ENCODE results near the gene ZBTB34.

The ZBTB34 gene

DNA sequence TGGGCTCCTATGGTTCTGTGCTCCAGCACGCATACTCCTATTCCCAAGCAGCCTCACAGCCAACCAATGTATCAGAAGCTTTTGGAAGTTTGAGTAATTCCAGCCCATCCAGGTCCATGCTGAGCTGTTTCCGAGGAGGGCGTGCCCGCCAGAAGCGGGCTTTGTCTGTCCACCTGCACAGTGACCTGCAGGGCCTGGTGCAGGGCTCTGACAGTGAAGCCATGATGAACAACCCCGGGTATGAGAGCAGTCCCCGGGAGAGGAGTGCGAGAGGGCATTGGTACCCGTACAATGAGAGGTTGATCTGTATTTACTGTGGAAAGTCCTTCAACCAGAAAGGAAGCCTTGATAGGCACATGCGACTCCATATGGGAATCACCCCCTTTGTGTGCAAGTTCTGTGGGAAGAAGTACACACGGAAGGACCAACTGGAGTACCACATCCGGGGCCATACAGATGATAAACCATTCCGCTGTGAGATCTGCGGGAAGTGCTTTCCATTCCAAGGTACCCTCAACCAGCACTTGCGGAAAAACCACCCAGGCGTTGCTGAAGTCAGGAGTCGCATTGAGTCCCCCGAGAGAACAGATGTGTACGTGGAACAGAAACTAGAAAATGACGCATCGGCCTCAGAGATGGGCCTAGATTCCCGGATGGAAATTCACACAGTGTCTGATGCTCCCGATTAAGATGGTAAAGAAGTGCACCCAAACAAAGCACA is 19.9 kb downstream of the ZBTB34 start:
- no peak for DNase-seq

DNA sequence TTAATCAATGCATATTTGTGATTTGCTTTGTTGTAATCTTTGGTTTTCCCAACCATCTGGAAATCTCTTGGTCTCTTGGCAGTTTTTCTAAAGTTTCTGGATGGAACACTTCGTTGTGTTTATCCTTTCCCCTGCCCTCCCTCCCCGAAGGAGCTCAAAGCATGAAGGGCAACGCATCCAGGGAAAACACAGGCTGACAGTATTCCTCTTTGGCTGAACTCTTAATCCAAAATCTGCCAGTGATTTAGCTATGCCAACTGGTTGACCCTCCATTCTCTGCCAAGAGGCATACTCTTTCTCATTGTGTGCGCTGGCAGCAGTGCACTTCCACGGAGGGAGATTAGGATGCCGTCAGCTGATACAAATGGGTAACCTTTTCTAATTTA is 20.5 kb downstream of the ZBTB34 start:
- no peak for DNase-seq

DNA sequence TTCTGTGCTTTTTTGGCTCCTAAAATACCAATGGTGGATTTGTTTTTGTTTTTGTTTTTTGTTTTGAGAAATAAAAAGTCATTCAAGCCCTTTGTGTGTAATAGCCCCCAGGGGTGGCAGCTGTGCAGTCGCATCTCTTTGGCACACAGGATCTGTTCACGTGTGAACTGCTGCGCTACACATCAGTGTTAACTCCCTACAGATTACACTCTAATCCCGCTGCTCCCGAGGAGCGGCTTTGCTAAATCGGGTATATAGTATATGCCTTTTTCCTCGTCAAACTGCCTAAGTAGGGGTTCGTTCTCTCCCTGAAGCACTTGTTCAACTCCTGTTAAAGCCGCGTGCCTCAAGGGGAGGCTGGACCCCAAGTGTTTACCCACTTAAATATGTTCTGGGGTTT is 22.3 kb downstream of the ZBTB34 start:
- DNase-seq: no peak

DNA sequence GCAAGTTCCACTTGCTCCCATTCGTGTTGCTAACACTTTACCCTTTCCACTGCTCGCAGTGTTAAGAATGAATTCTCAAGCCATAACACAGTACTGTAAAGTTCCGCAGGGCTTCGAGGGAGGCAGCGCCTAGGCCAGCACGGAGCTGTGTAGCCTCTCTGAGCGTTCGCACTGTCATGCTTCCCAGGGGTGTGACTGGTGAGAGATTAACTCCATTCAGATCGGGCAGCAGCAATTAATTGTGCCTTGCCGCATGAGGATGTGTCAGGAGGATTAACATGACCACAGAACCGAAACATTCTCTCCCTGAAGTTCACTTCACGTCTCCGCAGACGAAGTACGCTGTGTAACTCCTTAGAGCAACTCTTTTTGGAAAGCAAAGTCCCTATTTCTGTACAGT is 23.2 kb downstream of the ZBTB34 start:
- DNase-seq: no peak

DNA sequence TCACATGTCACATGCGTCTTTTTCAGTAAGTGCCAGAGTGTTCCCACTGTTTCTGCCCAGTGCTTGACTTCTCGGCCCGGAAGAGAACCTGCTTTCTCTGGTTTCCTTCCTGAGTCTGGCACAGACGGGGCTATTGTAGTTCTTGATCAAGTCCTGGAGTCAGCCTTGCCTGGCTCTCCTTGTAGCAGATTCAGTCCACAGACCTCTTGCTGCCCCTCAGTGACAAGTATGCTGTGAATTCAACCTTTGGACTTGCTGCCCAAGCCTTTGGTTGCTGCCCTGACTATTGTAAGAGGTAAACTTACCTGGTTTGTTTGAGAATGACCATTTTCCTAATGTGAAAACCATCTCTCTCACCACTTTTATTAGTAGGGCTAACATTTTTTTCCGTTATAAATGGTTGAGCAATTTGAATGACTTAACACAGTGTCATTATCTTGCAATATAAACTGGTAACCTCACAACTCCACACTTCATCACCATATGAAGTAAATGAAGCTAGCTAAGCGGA is 24.7 kb downstream of the ZBTB34 start:
- no peak for DNase-seq

DNA sequence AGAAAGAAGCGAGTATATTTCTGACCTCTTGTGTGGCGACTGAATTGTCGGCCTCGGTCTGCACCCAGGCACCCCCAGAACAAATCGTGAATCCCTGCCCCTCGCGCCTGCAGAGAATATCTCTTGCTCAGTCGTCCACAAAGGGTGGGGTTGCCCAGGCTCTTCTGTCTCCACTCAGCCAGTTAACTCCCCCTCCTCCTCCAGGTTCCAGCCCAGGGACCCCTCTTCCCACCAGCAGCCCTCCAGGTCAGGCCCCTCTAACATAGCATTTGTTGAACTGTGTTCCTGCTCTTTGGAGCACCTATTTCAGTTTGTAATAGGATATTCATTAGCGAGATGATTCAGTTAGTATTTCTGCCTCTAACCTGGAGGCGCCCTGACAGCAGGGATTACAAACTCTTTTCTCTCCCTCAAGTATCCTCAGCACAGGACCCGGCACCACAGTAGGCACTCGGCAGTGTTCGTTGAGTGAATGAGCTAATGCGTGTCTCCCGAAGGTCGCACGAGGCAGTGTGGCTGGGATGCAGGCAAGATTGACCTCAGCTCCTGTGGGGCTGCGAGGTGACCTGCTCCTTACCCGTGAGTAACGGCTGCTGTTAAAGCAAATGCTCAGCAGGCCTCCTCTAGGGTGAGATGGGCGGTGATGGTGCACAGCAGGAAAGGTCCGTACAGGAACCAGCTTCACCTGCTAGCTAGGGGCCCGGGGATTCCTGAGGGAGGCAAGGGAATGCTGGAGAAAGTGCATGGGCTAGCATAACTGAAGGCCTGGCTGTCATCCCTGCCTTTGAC is 25.8 kb downstream of the ZBTB34 start:
- no peak for DNase-seq

DNA sequence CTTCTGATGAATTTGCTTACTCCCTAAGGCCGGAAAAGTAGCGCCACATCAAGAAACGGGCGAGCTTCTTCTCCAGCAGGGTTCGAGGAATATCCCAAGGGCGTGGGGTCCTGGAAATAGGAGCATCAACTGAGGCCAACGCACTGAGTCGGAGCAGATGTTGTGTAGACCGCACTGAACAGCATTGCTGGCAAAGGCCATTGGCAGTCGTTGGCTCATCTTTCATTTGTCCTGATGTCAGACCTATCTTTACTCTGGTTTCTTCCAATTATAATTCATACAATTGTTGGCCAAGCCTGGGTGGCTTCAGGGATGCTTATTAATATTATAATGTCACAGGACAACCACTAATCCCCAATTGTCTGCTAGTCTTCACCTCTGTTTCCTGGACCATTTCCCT is 26.5 kb downstream of the ZBTB34 start:
- no peak for DNase-seq

DNA sequence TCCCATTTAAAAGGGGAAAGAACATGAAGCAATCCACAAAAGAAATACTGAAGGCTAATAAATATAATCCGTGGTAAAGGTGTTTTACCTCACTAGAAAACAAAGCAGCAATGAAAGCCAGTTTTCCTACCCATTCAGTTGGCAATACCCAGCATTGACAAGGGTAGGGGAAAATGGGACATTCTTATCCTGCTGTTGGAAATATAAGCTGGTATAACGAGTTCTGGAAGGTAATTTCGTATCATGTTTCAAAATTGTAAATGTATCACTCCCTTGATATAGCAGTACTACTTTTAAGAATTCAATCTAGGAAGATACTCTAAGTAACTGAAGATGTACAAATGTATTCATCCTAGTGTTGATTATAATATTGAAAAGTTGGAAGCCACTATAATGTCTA is 31.2 kb downstream of the ZBTB34 start:
- DNase-seq: no peak

DNA sequence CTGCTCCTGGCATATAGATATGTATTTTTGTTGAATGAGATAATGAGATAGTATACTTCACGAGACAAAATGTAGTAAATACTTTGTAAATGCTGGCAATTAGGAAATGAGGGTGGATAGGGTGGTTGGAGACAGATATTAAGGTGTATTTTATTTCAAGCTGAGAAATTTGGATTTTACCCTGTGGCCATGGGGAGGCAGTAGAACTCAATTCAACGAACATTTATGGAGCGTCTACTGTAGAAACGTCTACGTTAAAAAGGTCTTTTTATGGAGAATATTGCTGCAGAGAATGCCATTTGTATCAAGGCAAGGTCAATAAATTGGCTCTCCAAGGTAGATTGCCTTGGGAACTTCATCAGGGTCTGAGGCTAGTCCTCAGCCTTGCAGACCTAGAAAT is 32.6 kb downstream of the ZBTB34 start:
- DNase-seq: no peak

DNA sequence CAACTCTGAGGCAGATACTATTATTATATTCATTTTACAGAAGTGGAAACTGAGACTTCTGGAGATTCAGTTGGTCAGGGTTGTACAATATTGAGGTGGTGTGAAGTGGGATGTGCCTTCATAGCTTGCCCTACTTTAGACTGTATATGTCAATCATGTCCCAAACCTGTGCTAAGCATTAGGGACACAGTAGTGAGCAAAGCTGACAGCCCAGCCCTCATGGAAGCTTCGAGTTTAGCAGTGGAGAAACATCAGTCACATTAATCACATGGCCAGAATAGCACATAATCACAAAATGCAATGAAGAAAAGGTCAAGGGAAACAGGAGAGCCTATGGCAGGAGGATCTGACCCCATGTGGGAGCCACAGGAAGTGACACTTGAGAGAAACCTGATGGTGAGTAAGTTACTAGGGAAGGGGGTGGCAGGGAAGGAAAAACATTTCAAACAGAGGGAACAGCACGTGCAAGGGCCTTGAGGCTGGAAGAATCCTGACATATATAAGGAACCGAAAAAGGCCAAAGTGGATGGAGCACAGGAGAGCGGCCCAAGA is 33.7 kb downstream of the ZBTB34 start:
- DNase-seq: no peak

DNA sequence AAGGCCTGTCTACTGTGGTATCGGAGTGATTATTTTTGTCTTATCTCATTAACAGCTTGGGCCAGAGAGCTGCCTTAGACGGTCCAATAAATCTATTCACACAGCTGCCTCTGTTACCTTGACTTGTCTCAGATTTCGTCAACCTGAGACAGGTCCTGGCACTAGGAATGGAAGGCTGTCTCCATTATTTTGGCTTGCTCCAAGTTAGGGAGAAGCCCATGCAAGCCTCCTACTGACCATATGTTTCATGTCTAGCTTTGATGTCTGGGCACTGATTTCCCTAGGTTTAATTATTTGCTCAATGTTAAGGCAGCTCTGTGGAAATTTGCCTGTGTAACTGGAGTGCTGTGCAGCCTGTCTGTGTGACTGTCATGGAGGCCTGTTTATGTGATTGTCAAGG is 41.8 kb downstream of the ZBTB34 start:
- no peak for DNase-seq

DNA sequence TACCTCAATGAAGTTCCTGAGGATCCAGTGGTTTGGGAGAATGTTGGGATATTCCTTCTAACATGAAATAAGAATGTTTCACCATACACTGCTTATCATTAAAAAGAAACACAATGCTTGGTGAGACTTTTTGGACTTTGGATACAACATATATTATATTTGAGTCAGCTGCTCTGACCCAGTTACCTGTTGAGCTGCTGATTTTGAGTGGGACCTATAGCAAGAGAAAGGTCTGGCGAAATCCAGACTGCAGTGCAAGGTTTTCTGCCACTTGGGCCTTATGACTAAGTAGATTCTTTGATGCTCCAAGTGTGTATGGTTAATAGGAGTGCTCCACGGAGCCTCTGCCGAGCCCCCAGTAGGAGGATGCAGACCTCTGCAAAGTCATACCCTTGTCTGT is 44.1 kb downstream of the ZBTB34 start:
- DNase-seq: no peak

DNA sequence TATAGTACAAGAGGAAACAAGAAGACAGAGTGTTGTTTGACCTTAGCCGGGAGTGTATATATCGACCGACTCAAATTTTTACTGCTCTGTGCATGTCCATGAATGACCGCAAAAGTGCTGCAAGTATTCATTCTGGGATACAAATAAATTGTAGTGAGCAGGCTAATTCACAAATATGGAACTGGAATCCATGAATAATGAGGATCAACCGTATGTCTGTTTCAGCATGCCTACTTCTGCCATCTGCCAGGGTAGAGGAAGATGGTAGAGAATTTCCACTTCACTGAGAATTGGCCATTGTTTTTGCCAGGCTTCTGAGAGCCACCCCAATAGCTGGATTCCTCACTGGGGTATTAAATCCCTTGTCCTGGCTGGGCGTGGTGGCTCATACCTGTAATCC is 45.7 kb downstream of the ZBTB34 start:
- DNase-seq: no peak

DNA sequence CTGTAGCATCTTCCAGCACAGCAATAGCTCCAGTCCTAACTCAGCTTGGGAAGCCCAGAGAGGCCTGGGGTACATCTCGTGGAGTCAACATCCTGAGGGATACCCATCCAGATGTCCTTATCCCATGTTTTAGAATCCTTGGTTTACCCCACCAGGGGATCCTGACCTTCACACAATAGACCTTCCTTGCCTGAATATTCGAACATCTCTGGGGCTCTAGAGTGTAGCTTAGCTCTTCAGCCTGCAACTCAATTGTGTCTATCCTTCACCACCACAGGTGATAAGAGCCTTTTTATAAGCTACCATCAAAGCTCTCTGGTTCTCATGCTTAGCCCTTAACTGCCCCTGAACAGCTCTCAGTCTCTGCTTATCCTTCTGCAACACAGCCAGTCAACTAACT is 46.6 kb downstream of the ZBTB34 start:
- DNase-seq: no peak

DNA sequence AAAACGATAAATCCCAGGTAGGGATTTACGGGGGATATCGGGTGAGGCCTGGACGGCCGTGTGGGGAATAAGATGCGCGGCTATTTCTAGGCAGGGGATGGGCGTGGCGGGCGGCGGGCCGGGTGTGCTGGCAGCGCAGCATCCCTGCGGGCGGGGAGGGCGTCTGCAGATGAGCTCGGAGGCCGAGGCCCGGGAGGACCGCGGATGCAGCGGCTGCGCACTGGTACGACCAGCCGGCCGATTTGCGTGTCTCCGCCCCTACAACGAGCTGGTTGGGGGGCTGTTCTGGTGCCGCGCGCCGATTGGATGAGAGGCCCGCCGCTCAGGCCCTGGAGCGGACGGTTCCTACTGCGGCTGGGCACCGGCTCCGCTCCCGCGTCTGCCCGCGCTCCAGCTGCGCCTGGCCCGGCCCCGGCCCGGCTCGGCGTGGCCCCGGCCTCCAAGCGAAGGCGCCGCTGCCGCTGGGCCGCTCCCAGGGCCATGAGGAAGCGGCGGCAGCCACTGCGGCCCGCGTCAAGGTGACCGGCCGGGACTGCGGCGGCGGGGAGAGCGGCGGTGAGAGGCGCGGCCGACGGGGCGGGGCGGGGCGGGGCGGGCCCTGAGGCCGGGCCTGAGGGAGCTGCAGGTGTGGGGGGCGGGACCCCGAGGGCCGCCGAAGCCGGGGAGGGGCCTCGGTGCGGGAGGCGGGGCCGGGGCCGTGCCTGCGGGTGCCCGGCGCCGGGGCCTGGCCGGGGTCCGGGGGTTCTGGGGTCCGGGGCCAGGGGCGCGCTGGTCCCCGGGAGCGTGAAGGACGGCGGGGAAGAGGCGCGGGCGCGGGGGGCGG is 54.2 kb downstream of the ZBTB34 start, which contains the start of gene RALGPS1:
RALGPS1 (plus strand) TSS at position 325 of the 823 bp plus-strand sequence. CDS start 47,508 bp downstream, outside the sequence.
- peak; percentile 73 to 92 (median 81) for DNase-seq

DNA sequence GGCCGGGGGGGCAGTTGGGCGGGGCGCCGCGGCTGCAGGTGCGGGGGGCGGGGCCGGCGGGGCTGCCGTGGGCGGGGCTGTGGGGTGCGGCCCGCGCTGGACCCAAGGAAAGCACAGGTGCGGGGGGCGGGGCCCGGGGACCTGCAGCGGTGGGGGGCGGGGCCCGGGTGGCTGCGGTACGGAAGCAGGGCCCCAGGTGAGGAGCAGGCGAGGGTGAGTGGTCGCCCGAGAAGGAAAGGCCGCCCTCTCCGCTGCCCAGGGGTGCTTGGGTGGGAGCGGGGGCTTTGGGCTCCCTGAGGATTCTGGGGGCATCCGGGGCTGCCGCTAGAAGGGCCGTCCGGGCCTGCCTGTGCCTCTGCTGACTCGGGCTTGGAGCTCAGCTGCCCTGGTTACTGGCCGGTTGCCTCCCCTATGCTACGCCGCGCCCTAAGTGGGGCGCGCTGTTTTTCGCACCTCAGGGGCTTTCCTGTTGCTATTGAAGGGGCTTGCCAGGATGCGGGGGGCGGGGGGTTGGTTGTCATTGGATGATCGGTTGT is 54.9 kb downstream of the ZBTB34 start:
- DNase-seq: peak in 4 of 5 donors; percentile 25 to 65 (median 50)

DNA sequence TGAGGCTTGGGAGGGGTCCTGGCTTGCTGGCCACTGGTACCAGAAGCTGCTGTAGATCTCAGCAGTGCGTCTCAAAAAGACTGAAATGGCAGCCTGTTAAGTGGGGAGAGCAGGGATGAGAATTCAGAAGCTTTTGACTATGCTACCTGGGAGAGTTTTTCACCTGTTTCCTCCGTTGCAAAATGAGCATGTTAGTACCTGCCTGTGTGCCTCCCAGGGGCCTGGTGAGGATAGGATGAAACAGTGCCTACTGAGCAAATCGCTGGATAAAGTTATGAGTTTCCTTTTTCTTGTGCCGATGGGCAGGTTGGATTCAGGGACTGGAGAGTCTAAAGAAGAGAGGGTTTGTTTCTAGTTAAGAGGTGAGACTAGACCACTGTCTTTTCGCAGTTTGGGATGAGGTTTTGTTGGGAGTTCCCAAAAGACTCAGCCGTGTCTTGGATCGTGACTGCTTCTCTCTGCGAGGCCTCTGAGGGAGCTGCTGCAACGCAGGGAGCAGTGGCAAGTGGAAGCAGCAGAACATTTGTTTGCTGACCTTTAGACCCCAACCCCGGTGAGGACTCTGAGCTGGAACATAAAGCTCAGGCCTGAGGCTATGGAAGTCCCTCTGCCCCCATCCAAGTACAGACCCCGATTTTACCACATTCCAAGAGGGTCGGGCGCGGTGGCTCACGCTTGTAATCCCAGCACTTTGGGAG is 55.6 kb downstream of the ZBTB34 start:
- no peak for DNase-seq

DNA sequence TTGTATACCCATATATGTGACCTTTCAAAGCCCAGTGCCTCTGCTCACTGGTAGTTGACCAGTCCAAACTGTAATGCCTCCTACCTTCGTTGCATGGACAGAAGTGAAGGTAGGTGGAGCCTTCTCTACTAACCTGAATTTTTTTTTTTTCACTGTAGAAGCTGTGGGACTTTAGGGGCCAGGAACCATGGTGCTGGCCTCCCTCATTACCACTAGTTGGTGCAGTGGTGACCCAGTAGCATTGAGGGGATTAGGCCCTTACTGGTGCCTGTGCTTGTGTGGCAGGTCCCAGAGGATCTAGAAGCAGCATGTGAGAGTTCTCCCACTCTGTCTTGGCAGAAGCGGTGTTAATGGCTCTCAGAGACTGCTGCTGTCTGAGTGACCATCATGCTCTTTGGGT is 56.5 kb downstream of the ZBTB34 start:
- no peak for DNase-seq

DNA sequence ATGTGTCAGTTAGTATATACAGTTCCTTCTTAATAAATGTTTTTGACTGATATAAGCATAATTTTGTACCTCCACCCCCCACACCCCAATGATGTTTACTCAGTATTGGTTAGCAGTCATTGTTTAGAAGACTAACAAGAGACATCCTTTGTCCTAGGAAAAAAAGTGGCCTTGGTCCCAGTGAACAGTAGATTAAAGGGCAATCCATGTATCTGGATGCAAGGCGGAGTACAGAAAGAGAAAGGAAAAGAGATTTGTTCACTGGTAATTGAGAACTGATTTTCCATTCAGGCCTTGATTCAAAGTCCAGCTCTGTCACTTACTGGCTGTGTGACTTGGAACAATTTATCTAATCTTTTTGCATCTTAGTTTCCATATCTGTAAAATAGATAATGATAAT is 58.8 kb downstream of the ZBTB34 start:
- no peak for DNase-seq

DNA sequence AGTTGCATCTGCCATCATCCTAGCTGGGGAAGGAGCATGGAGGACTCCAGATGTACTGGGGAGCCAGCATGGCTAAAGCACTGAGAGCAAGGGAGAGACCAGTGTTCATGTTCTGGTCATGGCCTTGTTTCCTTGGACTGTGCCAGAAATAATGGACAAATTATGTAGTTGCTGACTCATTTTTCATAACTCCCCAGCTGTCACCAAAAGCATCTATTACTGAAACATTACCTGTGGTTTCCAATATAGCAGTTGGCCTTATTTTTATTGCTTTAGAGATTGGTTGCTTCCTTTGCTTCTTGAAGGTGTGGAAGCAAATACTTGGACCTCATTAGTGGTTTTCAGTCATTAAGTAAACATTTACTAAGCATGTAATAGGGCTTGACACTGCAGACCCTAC is 65.4 kb downstream of the ZBTB34 start:
- DNase-seq: no peak

DNA sequence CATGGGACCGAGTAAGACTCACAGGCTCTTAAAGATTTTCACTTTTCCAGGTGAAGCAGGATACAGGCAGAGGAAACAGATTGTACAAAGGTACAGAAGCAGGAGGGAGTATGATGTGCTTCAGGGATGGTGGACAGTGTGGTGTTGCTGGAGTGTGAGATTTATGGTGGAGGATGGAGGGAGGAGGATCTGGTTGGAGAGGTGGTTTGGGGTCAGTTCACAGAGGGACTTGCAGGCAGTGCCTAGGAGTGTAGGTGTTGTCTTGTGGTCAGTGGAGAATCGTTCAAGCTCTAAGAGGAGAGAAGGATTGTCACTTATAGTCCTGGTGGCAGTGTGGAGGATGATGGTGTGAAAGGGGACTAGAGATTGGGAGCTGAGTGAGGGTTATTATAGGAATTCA is 65.9 kb downstream of the ZBTB34 start:
- DNase-seq: no peak

DNA sequence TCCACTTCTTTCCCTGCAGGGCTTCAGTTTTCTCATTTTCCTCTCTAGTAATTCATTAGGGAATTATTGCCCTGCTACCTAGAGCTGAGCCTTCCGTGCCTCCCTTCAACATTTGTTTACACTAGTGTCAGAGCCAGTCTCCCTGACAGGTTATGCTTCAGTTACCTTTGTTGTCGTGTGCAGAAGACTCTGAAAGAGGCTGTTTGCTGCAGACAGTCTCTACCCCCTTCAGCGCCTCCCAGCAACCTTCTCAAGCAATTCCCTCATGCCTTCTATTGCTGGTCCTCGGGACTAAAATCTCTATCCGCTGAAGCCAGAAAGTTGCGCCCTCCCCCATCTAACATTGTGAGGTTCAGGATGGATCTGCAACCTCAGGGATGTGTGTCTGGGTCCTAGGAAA is 67.0 kb downstream of the ZBTB34 start:
- no peak for DNase-seq

Measured in T-helper 1 cell (primary cell).